ENCODE results near the gene HS3ST3B1.

- TF ChIP-seq, protein P1, sequence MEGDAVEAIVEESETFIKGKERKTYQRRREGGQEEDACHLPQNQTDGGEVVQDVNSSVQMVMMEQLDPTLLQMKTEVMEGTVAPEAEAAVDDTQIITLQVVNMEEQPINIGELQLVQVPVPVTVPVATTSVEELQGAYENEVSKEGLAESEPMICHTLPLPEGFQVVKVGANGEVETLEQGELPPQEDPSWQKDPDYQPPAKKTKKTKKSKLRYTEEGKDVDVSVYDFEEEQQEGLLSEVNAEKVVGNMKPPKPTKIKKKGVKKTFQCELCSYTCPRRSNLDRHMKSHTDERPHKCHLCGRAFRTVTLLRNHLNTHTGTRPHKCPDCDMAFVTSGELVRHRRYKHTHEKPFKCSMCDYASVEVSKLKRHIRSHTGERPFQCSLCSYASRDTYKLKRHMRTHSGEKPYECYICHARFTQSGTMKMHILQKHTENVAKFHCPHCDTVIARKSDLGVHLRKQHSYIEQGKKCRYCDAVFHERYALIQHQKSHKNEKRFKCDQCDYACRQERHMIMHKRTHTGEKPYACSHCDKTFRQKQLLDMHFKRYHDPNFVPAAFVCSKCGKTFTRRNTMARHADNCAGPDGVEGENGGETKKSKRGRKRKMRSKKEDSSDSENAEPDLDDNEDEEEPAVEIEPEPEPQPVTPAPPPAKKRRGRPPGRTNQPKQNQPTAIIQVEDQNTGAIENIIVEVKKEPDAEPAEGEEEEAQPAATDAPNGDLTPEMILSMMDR (conservative IDR thresholded peaks at IDR 0.05; ENCODE audit: low read depth, low read length), result no peak
- TF ChIP-seq EZH2 (IDR thresholded peaks at IDR 0.05; ENCODE audit: low read length, unreplicated experiment) (no peak), EZH2phosphoT487 (IDR thresholded peaks at IDR 0.05; ENCODE audit: borderline replicate concordance, low read length) (no peak)
Observed at GRCh38 chr17:14351493-14351892, 50.6 kb downstream of the HS3ST3B1 start.
